Right atrium auricular region (tissue), 2 donors: ENCODE data around the gene CDKN1A. TPM values are rescaled to one million over a fixed set of nuclear protein-coding genes. Genes with fewer than 3 reads are reported as not detected.

ENCODE experiments used
- DNase-seq: peaks from one replicate; pipeline ENCODE4 v3.0.0-alpha.2; 2019; ENCODE audit warnings: low spot score
- H3K27ac ChIP-seq, 2 donors: fragments of 200-600 bp; sonication (generic); 1 replicate in 1 of 2; 2 replicates in 1 of 2; pipeline ENCODE4 v1.5.1; 2016 to 2019
- H3K27me3 ChIP-seq, 2 donors: fragments of 200-600 bp; sonication (generic); one replicate each; pipeline versions ENCODE4 v1.5.1 to v1.6.0; 2017 to 2019
- H3K36me3 ChIP-seq: fragments of 200-600 bp; sonication (generic); one replicate; pipeline ENCODE4 v1.5.1; 2016
- H3K4me1 ChIP-seq, 2 donors: fragments of 200-600 bp; sonication (generic); one replicate each; pipeline versions ENCODE4 v1.5.1 to v1.6.0; 2017 to 2019
- H3K4me3 ChIP-seq, 2 donors: fragments of 200-600 bp; sonication (generic); 1 replicate in 1 of 2; 2 replicates in 1 of 2; pipeline ENCODE4 v1.5.1; 2017 to 2019; ENCODE audit warnings: mild to moderate bottlenecking in 1 of 2, moderate library complexity in 1 of 2
- H3K9me3 ChIP-seq, 2 donors: fragments of 200-600 bp; sonication (generic); one replicate each; pipeline ENCODE4 v1.5.1; 2019
- total RNA-seq, 2 donors: library from RNA; depleted of rRNA; stranded (reverse); fragments of >200 nt; gene quantifications; one replicate each; pipeline ENCODE4 v1.1.0, GENCODE V29; 2016
- TF ChIP-seq, protein P1 (sequence below), 2 donors: fragments of 200-600 bp; sonication (generic); IDR thresholded peaks; one replicate each; pipeline ENCODE4 v1.5.1; 2019; ENCODE audit warnings: antibody characterized with exemption in 2 of 2

The CDKN1A gene
- total RNA-seq, 2 donors from 2014 or later: 63.8 to 128 TPM

DNA sequence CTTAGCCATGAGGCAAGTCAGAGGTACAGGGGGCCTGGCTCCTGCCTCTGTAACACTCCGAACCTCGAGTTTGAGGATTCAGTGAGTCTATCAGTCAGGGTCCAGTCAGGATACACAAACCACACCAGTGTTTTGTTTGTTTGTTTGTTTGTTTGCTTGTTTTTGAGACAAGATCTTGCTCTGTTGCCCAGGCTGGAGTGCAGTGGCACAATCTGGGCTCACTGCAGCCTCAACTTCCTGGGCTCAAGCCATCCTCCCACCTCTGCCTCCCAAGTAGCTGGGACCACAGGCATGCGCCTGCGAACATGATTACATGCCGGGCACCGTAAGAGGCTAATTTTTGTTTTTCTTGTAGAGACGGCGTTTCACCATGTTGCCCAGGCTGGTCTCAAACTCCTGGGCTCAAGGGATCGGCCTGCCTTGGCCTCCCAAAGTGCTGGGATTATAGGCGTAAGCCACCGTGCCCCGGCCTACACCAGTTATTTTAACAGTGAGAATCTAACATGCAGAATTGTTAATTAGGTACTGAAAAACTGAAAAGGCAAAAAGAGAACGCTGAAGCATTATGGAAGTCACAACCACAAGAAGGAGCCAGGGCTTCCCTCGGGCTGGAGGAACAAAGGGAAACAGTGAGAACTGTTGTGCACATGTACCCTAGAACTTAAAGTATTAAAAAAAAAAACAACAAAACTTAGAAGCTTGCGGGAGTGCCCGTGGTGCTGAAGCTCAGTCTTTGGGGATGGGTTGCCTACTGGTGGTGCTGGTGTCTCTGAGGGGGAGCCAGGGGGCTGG is 44.0 kb upstream of the CDKN1A start:
- DNase-seq: no peak
- Histone ChIP-seq H3K4me3 (no peak overlapping the region), H3K4me1 (peaks cover 0 to 16% of the 10 kb centered on the region in 2 donors), H3K9me3 (no peaks in the 10 kb centered on the region), H3K27me3 (no peaks in the 10 kb centered on the region), H3K36me3 (no peaks in the 10 kb centered on the region), H3K27ac (peak overlapping the region; percentile 53 to 54)
- TF ChIP-seq, protein P1, sequence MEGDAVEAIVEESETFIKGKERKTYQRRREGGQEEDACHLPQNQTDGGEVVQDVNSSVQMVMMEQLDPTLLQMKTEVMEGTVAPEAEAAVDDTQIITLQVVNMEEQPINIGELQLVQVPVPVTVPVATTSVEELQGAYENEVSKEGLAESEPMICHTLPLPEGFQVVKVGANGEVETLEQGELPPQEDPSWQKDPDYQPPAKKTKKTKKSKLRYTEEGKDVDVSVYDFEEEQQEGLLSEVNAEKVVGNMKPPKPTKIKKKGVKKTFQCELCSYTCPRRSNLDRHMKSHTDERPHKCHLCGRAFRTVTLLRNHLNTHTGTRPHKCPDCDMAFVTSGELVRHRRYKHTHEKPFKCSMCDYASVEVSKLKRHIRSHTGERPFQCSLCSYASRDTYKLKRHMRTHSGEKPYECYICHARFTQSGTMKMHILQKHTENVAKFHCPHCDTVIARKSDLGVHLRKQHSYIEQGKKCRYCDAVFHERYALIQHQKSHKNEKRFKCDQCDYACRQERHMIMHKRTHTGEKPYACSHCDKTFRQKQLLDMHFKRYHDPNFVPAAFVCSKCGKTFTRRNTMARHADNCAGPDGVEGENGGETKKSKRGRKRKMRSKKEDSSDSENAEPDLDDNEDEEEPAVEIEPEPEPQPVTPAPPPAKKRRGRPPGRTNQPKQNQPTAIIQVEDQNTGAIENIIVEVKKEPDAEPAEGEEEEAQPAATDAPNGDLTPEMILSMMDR (IDR thresholded peaks at IDR 0.05): no peak

DNA sequence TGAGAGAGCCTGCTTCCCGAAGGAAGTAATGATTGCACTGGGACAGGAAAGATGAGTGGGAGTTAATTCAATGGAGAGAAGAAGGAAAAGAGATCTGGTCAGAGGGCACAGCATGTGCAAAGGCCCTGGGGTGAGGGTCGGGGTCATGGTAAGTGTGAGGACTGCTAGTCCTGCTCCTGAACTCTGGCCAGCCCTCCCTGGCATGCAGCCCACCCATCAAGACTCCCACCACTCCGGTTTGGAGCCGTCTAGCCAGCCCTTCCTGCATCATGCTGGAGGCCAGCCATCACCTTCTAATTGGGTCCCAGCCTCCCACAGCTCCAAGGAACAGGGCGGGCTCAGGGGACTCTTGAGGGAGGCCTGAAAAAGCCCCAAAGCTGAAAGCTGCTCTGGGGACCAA is 42.2 kb upstream of the CDKN1A start:
- no peaks in the 10 kb centered on the region for H3K36me3 ChIP-seq
- TF ChIP-seq, protein P1 (IDR thresholded peaks at IDR 0.05): no peak
- H3K9me3 ChIP-seq: no peaks in the 10 kb centered on the region
- H3K27ac ChIP-seq: no peak overlapping the region
- peaks cover 0 to 15% of the 10 kb centered on the region in 2 donors for H3K4me1 ChIP-seq
- no peaks in the 10 kb centered on the region for H3K27me3 ChIP-seq
- DNase-seq: no peak
- H3K4me3 ChIP-seq: no peak overlapping the region

DNA sequence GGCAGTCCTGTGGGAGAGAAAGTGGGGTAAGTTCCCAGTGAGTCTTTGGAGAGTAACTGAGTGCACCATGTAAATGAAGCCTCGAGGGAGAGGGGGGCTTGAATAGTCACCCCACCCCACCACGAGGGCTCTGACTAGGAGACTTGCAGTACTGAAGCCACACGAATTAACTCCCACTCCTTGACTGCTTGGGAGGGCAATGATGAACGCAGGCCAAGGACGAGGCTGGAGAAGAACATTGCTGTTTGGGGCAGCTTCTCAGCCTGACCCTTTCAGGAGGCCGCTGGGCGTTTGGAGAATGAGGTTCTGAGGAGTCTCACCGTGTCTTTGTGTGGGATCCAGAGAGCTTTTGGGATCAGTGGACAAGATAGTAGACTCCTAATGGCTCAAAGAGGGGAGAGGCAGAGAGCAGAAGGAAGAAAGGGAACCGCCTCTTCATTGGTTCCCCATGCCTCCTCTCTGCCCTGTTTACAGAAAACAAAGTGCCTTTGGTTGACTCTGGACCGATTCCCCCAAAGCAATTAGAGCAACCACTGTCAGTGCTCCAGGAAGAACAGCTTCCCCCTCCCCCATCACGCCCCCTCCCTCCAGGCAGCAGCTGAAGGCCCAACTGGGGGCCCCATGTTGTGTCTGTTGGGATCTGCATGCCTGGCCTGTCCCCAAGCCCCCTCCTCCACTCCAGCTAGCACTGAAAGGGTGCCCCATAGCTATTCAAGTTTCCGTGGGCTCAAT is 41.7 kb upstream of the CDKN1A start:
- TF ChIP-seq, protein P1 (IDR thresholded peaks at IDR 0.05): no peak
- Histone ChIP-seq H3K27me3 (no peaks in the 10 kb centered on the region), H3K27ac (no peak overlapping the region), H3K36me3 (no peaks in the 10 kb centered on the region), H3K4me1 (peaks cover 0 to 15% of the 10 kb centered on the region in 2 donors), H3K4me3 (no peak overlapping the region), H3K9me3 (no peaks in the 10 kb centered on the region)
- no peak for DNase-seq

DNA sequence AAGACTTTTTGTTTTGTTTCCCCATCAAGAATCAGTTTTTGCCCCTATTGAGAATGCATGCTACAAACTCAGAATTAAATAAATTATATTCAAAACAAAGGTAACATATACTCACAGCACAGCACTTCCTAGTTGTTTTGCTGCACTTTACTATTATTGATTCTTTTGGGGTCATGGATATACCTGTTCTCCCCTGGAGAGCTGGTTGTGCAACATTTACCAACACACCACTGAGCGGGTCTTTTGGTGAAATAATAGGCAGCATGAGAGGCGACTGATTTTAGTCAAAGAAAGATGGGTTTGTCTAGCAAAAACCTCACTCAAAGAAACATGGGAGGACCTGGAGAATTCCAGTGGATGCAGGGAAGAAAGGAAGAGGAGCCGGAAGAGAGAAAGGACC is 39.9 kb upstream of the CDKN1A start:
- TF ChIP-seq, protein P1 (IDR thresholded peaks at IDR 0.05): no peak
- Histone ChIP-seq H3K4me3 (no peak overlapping the region), H3K4me1 (peaks cover 0 to 22% of the 10 kb centered on the region in 2 donors), H3K36me3 (no peaks in the 10 kb centered on the region), H3K27ac (no peak overlapping the region), H3K9me3 (no peaks in the 10 kb centered on the region), H3K27me3 (no peaks in the 10 kb centered on the region)
- DNase-seq: no peak

DNA sequence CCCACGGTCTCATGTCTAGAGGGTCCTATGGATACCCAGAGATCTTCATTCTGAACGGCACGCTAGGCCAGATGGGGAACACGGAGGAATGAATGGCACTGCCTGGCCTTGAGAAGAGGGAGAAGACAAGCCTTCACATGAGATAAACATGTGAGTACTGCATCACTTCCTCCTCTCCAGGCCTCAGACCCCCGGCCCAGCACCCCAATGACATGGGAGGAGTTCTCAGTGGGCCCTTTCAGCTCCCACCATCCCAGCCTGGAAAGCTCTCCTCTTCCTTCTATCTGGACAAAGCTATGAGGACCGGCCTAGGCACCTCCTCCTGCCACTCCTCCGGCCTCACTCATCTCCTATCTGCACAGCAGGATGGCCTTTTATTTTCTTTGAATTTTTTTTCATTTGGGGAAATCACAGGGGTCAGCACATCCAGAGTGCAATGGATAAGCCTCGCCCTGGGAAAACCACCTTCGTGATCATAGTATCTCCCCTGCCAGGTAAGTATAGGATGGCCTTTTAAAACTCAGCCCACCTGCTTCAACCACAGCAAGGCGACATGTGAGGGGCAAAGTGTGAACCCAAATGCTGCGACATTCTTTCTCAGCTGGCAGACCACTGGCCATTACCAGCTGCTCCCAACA is 39.2 kb upstream of the CDKN1A start:
- Histone ChIP-seq H3K36me3 (no peaks in the 10 kb centered on the region), H3K27me3 (no peaks in the 10 kb centered on the region), H3K4me3 (no peak overlapping the region), H3K4me1 (peaks cover 0 to 16% of the 10 kb centered on the region in 2 donors), H3K9me3 (no peaks in the 10 kb centered on the region), H3K27ac (no peak overlapping the region)
- no peak for DNase-seq
- TF ChIP-seq, protein P1 (IDR thresholded peaks at IDR 0.05): no peak
